HepG2 (cell line): ENCODE data around the gene TMEM107. TPM values are rescaled to one million over a fixed set of nuclear protein-coding genes. Genes with fewer than 3 reads are reported as not detected.

Experiments
- BRCA1 ChIP-seq: sonication (generic); formaldehyde crosslinking; IDR thresholded peaks from 2 replicates; pipeline ENCODE4 v1.4.0; 2020; ENCODE audit warnings: missing genetic modification reagents
- BRD4 ChIP-seq: sonication (generic); formaldehyde crosslinking; IDR thresholded peaks from 2 replicates; pipeline ENCODE4 v1.4.0; 2020; ENCODE audit warnings: missing genetic modification reagents
- GABPA ChIP-seq, 2 experiments: IDR thresholded peaks; 2 replicates each; pipeline ENCODE4 v1.6.1; 2011 to 2016; ENCODE audit warnings: low read depth in 2 of 2, low read length in 1 of 2, missing biosample characterization in 1 of 2, missing genetic modification characterization in 1 of 2
- GATAD2A ChIP-seq: IDR thresholded peaks from 2 replicates; pipeline ENCODE4 v1.6.1; 2016
- HMG20A ChIP-seq: IDR thresholded peaks from 2 replicates; pipeline ENCODE4 v1.6.1; 2016; ENCODE audit warnings: borderline replicate concordance
- MEF2D ChIP-seq: sonication (generic); formaldehyde crosslinking; IDR thresholded peaks from 2 replicates; pipeline ENCODE4 v1.5.1; 2020; ENCODE audit warnings: mild to moderate bottlenecking, missing genetic modification reagents
- NR2F6 ChIP-seq, 2 experiments: IDR thresholded peaks; 2 replicates each; pipeline ENCODE4 v1.6.1; 2016; ENCODE audit warnings: antibody characterized with exemption in 1 of 2, mild to moderate bottlenecking in 1 of 2
- POLR2G ChIP-seq: fragments of 200-400 bp; formaldehyde crosslinking; IDR thresholded peaks from 2 replicates; pipeline ENCODE4 v1.6.1; 2018; ENCODE audit warnings: mild to moderate bottlenecking, low read depth, low read length, moderate library complexity
- PTBP1 ChIP-seq: fragments of 200-400 bp; formaldehyde crosslinking; IDR thresholded peaks from 2 replicates; pipeline ENCODE4 v1.6.1; 2018; ENCODE audit warnings: low read length, low read depth; ENCODE audit not compliant: poor library complexity, severe bottlenecking
- RARA ChIP-seq: IDR thresholded peaks from 2 replicates; pipeline ENCODE4 v1.6.1; 2016; ENCODE audit warnings: missing genetic modification reagents, missing compliant biosample characterization
- RFX3 ChIP-seq: IDR thresholded peaks from 2 replicates; pipeline ENCODE4 v1.6.1; 2016; ENCODE audit warnings: missing biosample characterization, missing genetic modification reagents
- RORA ChIP-seq: sonication (generic); formaldehyde crosslinking; IDR thresholded peaks from 2 replicates; pipeline ENCODE4 v1.5.0; 2020; ENCODE audit warnings: mild to moderate bottlenecking, missing genetic modification reagents, moderate library complexity
- SRSF1 ChIP-seq: fragments of 200-400 bp; formaldehyde crosslinking; optimal IDR thresholded peaks from 2 replicates; pipeline ENCODE3; 2017; ENCODE audit warnings: mild to moderate bottlenecking, low read depth, low read length, moderate library complexity
- ZFP1 ChIP-seq: IDR thresholded peaks from 2 replicates; pipeline ENCODE4 v1.6.1; 2016
- ZNF138 ChIP-seq: sonication (generic); formaldehyde crosslinking; IDR thresholded peaks from 2 replicates; pipeline ENCODE4 v1.5.0; 2020; ENCODE audit warnings: mild to moderate bottlenecking, low read depth, missing genetic modification reagents
- ZNF598 ChIP-seq: sonication (generic); formaldehyde crosslinking; IDR thresholded peaks from 2 replicates; pipeline ENCODE4 v1.5.1; 2020; ENCODE audit warnings: mild to moderate bottlenecking, missing genetic modification reagents, borderline replicate concordance
- polyA plus RNA-seq, 8 experiments: library from polyadenylated mRNA; depleted of rRNA in 3 of 8; stranded (reverse) in 7 of 8; unstranded in 1 of 8; fragments of >200 nt; fragmentation: Illumina TruSeq in 4 of 8; extraction: Trizol in 4 of 8; gene quantifications; 2 replicates each; pipeline versions ENCODE4 v1.2.1 to v1.2.3, GENCODE V29; 2011 to 2016; ENCODE audit warnings: low read depth in 4 of 8, missing spikeins in 1 of 8, mixed read lengths in 1 of 8; ENCODE audit not compliant: insufficient read depth in 1 of 8
- total RNA-seq, 5 experiments: library from RNA; depleted of rRNA; stranded (reverse); fragments of >200 nt; fragmentation: Illumina TruSeq; extraction: Trizol; gene quantifications; 2 replicates each; pipeline ENCODE4 v1.2.3, GENCODE V29; 2016; ENCODE audit warnings: low read depth in 1 of 5
- TF ChIP-seq, protein P1 (sequence below): sonication (generic); formaldehyde crosslinking; IDR thresholded peaks from 2 replicates; pipeline ENCODE4 v1.4.0; 2020; ENCODE audit warnings: missing genetic modification reagents
- TF ChIP-seq, protein P2 (sequence below): sonication (generic); formaldehyde crosslinking; conservative IDR thresholded peaks from 2 replicates; pipeline ENCODE4 v1.4.0; 2020; ENCODE audit warnings: missing genetic modification reagents
- TF ChIP-seq, protein P3 (sequence below): sonication (generic); formaldehyde crosslinking; IDR thresholded peaks from 2 replicates; pipeline ENCODE4 v1.9.0; 2021; ENCODE audit warnings: missing genetic modification reagents, borderline replicate concordance

TMEM107 gene
- total and polyA plus RNA-seq, 2 of the 13 experiments (the other 11 are each of a cell fraction or from before 2014, with no cell fraction given) = 7.2 to 15.3 TPM

DNA sequence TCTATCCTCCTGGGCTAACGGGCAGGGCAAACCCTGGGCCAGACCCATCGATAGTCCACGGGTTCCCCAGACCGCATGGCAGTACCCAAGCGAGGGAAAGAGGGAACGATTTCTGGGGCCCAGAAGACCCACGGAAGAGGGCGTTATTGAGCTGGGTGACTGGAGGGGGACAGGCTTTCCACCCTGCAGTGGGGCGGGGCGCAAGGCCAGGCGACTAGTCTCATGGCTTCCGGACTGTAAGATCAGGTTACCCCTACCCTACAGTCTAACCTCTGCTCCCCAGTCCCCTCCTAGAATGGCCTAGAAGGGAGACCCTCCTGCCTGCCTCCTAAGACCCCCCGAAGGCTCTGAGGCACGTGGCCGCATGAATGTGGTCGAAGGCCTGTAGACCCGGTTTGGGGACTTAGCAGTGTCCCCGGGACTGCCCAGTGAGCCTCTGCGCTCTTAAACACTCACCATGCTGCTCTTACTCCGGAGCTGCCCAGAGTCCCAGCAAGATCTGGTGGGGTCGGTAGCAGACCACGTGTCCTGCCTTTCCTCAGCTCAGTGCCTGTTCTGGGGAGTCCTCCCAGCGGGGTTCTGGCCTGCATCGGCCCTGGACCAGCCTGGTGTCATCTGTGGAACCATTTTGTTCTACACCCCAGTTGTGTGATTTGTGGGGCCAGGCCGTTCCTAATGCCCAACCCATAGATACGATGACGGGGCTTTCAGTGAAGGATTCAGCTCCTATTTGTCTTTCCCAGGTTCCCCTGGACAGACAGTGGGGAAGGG lies 47.4 kb upstream of the TMEM107 start (continued):
- TF ChIP-seq, protein P1, sequence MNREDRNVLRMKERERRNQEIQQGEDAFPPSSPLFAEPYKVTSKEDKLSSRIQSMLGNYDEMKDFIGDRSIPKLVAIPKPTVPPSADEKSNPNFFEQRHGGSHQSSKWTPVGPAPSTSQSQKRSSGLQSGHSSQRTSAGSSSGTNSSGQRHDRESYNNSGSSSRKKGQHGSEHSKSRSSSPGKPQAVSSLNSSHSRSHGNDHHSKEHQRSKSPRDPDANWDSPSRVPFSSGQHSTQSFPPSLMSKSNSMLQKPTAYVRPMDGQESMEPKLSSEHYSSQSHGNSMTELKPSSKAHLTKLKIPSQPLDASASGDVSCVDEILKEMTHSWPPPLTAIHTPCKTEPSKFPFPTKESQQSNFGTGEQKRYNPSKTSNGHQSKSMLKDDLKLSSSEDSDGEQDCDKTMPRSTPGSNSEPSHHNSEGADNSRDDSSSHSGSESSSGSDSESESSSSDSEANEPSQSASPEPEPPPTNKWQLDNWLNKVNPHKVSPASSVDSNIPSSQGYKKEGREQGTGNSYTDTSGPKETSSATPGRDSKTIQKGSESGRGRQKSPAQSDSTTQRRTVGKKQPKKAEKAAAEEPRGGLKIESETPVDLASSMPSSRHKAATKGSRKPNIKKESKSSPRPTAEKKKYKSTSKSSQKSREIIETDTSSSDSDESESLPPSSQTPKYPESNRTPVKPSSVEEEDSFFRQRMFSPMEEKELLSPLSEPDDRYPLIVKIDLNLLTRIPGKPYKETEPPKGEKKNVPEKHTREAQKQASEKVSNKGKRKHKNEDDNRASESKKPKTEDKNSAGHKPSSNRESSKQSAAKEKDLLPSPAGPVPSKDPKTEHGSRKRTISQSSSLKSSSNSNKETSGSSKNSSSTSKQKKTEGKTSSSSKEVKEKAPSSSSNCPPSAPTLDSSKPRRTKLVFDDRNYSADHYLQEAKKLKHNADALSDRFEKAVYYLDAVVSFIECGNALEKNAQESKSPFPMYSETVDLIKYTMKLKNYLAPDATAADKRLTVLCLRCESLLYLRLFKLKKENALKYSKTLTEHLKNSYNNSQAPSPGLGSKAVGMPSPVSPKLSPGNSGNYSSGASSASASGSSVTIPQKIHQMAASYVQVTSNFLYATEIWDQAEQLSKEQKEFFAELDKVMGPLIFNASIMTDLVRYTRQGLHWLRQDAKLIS = no peak
- TF ChIP-seq MEF2D (CRISPR knock-in tag) (no peak), HMG20A (no peak), GATAD2A (CRISPR knock-in tag) (no peak; the same call in 1 of the 2 replicates), PTBP1 (no peak), ZFP1 (CRISPR knock-in tag) (no peak; the same call in 1 of the 2 replicates), BRCA1 (CRISPR knock-in tag) (no peak), RORA (no peak), ZNF598 (CRISPR knock-in tag) (no peak), ZNF138 (CRISPR knock-in tag) (peak; percentile 36; the same call in 1 of the 2 replicates), NR2F6 (IDR thresholded peaks at IDR 0.05) (no peak), NR2F6 (CRISPR knock-in tag; IDR thresholded peaks at IDR 0.05) (peak; percentile 39; the same call in 1 of the 2 replicates), POLR2G (peak; percentile 58), RFX3 (CRISPR knock-in tag) (no peak), RARA (no peak), GABPA (IDR thresholded peaks at IDR 0.05; ENCODE audit: low read depth, low read length) (no peak), GABPA (CRISPR knock-in tag; IDR thresholded peaks at IDR 0.05; ENCODE audit: low read depth) (no peak), SRSF1 (no peak), BRD4 (CRISPR knock-in tag) (0 out of 2 replicates have a peak, but pooled peaks have one; percentile 20)
- TF ChIP-seq, protein P2, sequence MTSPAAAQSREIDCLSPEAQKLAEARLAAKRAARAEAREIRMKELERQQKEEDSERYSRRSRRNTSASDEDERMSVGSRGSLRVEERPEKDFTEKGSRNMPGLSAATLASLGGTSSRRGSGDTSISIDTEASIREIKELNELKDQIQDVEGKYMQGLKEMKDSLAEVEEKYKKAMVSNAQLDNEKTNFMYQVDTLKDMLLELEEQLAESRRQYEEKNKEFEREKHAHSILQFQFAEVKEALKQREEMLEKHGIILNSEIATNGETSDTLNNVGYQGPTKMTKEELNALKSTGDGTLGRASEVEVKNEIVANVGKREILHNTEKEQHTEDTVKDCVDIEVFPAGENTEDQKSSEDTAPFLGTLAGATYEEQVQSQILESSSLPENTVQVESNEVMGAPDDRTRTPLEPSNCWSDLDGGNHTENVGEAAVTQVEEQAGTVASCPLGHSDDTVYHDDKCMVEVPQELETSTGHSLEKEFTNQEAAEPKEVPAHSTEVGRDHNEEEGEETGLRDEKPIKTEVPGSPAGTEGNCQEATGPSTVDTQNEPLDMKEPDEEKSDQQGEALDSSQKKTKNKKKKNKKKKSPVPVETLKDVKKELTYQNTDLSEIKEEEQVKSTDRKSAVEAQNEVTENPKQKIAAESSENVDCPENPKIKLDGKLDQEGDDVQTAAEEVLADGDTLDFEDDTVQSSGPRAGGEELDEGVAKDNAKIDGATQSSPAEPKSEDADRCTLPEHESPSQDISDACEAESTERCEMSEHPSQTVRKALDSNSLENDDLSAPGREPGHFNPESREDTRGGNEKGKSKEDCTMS (CRISPR knock-in tag) = no peak
- TF ChIP-seq, protein P3, sequence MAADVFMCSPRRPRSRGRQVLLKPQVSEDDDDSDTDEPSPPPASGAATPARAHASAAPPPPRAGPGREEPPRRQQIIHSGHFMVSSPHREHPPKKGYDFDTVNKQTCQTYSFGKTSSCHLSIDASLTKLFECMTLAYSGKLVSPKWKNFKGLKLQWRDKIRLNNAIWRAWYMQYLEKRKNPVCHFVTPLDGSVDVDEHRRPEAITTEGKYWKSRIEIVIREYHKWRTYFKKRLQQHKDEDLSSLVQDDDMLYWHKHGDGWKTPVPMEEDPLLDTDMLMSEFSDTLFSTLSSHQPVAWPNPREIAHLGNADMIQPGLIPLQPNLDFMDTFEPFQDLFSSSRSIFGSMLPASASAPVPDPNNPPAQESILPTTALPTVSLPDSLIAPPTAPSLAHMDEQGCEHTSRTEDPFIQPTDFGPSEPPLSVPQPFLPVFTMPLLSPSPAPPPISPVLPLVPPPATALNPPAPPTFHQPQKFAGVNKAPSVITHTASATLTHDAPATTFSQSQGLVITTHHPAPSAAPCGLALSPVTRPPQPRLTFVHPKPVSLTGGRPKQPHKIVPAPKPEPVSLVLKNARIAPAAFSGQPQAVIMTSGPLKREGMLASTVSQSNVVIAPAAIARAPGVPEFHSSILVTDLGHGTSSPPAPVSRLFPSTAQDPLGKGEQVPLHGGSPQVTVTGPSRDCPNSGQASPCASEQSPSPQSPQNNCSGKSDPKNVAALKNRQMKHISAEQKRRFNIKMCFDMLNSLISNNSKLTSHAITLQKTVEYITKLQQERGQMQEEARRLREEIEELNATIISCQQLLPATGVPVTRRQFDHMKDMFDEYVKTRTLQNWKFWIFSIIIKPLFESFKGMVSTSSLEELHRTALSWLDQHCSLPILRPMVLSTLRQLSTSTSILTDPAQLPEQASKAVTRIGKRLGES (CRISPR knock-in tag) = no peak
